HG02610 (cell line): ENCODE measurements around the gene GPRC5A.

Experiments
- ATAC-seq: cut with Tn5 transposase; IDR thresholded peaks from one replicate; pipeline ENCODE4 v1.9.1; 2021; ENCODE audit warnings: mild to moderate bottlenecking, moderate library complexity; ENCODE audit not compliant: unreplicated experiment

GPRC5A gene

DNA sequence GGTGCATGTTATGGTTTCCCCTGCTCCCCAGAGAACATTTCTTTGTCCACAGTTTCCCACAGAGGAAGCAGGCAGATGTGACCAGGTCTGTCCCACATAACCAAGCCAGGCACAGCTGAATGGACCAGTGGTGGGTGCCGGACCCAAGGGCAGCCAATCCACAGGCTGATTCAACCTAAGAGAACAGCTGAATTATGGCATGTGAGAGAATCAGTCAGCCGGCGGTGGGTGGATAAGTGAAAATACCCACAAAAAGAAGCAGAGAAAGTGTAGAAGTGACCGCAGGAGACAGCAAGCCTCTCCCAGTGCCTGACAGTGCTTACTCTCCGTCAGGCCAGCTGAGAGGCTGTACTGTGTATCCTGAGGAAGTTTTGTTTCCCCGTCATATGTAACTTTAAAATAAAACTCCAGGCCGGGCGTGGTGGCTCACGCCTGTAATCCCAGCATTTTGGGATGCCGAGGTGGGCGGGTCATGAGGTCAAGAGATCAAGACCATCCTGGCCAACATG lies 45.7 kb downstream of the GPRC5A start:
- no peak for ATAC-seq

DNA sequence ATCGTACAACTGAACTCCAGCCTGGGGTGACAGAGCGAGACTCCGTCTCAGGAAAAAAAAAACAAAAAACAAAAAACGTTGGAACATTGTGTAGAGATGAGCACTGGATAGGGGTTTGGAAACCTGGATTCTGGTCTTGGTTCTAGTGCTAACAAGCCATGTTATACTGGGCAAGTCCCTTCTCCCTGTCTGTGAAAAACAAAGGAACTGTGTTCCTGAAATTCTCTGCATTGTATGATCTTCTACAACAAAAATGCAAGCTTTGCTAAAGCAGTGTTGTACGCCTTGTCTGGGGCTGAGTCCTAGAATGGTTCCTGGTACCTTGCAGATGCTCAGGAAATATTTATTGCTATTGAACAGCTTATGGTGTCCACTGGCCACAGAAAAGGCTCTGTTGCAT lies 47.2 kb downstream of the GPRC5A start:
- ATAC-seq: no peak

DNA sequence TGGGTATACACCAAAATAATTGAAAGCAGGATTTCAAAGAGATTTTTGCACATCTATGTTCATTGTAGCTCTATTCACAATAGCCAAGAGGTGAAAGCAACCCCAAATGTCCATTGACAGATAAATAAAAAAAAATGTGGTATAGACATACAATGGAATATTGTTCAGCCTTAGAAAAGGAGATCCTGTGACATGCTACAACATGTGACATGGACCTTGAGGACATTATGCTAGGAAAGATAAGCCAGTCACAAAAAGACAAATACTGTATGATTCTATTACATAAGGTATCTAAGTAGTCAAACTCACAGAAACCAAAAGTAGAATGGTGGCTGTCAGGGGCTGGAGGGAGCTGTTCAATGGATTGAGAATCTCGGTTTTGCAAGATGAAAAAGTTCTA lies 48.5 kb downstream of the GPRC5A start:
- ATAC-seq: no peak

DNA sequence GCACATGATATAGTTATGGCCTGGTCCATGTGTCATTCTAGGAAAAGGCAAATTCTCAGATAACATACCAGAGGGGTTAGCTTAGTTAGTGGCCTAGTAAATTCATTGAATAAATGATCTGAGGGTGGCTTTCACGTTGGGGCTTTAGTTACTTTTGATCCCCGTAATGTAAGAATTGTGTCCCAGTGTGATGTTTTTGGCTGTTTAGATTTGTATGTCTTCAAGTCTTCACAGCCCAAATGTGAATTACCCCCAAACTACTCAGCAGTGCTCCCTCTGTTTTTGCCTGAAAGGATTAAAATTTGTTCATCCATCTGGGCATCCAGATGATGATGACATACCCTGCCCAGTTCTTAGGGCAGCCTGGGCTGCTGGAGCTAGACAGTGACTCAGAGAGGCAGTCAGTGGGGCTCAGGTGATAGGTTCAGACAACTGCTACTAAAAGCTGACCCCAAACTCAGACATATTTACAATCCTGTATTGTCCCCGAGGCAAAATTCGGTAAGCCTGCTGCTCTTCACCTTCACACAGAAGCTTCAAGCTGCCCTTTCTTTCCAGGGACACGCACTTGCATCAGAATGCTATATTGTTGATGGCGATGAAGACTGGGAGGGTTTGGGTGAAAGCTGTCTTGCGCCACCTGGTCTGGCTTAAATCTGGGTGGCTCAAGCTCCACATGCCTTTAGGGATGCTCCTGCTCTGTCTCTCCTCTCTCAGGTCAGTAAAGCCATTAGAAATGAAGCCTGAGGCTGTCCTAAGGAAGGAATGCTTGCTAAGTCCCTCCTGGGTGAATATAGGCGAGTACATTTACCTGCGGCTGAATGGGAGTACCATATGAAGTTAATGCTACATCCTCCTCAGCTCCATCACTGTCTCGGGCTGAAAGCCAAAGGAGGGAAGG lies 50.3 kb downstream of the GPRC5A start:
- ATAC-seq: no peak

DNA sequence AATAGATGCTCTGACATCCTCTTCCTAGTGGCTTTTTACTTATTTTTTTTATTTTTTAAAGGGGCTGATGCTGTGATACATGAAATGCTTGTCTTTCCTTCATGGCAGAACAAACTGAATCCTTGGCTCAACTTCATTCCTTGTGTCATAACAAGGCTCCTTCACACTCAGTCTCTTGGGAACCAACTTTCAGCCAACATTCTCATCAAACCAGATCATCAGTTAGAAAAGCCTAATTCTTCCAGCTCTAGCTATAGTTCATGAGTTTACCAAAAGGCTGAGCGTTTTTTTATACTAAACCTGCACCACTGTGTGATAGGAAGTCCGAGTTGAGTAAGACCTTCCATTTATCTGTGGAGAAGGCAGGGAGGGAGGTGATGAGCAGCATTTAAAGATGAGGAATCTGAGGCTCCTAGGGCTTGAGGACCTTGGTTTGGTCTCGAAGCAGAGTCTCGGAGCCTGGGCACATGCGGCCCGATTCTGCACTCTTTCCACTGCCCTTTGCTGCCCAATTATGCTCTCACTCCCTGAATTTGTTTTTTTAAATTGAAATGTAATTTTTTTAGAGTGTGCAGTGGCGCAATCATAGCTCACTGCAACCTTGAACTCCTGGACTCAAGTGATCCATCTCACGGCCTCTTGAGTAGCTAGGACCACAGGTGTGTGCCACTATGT lies 52.4 kb downstream of the GPRC5A start:
- ATAC-seq: no peak

DNA sequence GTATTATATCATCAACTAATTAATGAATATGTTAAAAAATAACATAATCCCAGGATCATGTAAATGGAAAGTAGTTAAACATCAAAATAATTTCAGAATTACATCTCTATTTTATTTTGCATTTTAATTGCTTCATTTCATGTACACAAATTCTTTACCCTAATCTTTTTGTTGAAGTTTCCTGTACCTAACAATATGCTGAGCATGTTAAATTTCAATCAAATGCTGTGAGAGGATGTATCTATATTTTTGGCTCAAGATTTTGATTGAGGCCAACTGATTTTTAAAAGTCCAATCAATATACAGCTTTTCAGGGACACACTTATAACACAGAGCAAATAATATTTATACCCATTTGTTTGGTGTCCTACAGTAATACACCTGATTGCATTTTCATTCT lies 54.2 kb downstream of the GPRC5A start:
- no peak for ATAC-seq

DNA sequence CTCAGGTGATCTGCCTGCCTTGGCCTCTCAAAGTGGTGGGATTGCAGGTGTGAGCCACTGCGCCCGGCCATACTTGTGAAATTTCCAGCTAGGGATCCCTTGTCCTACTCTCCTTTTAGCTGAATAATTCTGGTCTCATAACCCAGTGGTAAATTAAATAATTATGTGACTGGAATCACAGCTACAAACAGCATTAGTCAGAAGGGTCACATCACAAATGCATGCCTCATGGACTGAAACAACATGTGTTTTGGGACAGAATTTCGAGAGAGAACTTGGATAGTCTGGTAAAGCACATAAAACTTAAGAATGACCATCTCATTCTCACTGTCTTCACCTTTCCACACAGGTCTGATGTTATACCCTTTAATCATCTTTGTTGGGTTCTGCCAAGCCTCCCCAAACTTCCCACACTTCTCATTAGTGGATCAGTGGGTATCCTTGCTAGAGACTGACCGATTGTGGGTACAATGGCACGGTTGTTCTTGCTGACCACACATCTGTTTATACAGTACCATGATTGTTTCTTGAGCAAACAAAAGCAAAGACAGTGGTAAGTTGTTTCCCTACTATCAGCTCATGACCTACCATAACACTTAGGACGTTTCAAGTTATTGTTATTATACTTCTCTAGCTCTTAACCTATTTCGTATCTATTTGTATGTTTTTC lies 55.5 kb downstream of the GPRC5A start:
- no peak for ATAC-seq

DNA sequence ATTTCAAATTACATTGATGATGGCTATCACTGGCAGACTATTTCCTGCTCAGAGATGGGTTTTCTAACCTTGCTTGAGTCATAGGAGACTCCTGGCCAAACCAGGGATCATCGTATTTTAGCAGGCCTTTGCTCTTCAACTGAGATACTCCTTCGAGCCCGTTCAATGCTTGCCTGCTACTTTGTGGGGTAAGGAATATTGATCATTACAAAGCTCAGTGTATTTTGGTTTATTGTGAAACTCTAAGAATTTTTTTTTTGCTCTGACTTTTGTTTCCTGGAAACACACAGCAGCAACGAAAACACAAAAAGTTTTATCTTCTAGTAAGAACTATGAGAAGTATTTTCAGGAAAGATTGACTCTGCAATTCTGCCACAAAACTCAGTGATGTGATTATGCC lies 56.5 kb downstream of the GPRC5A start:
- no peak for ATAC-seq

DNA sequence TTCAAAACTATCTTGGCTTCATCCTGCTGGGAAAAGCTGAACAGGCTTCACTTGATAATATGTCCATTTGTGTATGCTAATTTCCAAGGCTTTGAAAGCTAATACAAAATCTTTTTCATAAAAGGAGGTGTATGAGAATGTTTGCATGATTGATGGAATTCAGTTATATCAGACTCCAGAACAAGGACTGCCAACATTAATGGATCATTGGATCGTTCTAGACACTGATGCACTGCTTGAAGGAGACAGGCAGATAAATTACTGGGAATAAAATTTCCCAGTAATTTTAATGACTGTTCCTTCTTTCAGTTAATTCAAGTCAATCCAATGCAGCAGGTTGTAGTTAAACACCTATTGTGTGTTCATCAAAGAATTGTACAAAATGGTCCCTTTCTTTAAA lies 60.1 kb downstream of the GPRC5A start:
- no peak for ATAC-seq

DNA sequence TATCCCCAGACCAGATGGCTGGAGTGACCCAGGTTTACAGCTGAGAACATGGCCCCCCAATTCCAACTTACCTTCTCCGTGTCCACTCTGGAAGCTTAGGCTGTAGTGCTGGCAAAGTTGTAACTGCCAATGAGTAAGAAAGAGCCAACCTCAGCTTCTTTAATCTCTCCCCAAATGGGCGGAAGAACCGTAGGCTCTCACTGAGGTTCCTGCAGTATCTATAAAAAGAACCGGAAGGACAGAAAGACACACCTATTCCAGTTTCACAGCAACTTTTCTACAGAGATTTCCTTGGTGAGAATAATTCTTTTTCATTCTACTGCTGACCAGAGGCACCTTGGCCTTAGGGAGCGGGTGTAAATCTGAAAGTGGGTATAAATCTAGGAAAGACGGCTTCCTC lies 60.7 kb downstream of the GPRC5A start, which contains the start of gene GPRC5D:
Gene GPRC5D, minus strand, starts transcription at position 135 of the 400 bp plus-strand sequence. CDS start 1,786 bp downstream, outside the sequence.
- no peak for ATAC-seq

DNA sequence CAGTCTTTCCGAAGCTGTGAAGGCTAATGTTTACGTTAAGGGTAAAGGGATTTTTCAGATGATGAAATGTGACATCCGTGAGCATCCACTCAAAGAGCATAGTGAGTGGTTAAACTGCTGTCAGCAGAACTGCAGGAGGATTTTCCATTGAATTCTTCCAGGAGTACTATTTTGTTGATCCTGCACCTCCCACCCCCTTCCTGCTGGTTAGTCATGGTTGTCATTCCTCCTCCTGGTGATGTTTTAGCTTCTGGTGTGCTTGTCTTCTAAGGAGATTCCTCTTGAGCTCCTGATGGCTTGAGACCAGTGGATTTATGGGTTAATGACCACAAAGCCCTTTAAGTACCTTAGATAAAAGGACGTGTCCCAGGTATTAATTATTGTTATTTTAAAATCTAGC lies 63.0 kb downstream of the GPRC5A start:
- no peak for ATAC-seq

DNA sequence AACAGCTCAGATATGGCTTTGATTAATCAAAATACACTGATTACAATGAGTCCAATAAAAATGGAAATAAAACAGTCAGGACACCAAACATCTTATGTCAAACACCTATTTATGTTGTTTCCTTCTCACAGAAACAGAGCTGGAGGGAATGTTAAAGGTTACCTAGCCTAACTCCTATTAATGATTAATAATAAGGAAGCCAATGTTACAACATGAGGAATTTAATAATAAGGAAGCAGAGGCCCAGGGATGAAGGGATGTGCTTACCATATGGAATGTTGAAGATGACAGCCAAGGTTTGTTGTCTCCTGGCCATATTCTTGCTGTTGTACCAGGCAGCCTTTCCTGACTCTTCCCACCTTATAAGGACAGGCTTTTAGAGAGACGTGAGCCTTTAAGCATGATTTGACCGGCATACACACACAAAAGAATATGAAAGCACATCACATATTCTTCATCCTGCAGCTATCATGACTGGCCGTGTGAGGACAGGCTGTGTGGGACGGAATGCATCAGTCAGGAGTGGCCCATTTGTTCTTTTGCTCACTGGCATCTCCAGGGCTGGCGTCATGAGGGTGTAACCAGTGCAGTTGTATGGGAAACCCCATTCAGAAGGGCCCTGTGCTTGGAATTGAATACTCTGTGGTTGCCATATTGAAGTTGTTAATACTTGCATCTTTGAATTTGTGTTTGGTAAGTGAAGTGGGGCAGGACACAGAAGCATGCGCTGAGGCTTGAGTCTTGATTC lies 63.7 kb downstream of the GPRC5A start:
- ATAC-seq: no peak

DNA sequence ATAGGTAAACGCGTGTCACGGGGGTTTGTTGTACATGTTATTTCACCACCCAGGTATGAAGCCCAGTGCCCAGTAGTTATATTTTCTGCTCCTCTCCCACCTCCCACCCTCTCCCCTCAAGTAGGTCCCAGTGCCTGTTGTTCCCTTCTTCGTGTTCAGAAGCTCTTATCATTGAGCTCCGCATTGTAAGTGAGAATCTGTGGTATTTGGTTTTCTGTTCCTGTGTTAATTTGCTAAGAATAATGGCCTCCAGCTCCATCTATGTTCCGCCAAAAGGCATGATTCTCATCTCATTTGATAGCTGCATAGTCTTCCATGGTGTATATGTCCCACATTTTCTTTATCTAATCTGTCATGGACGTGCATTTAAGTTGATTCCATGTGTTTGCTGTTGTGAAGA lies 67.5 kb downstream of the GPRC5A start:
- no peak for ATAC-seq

DNA sequence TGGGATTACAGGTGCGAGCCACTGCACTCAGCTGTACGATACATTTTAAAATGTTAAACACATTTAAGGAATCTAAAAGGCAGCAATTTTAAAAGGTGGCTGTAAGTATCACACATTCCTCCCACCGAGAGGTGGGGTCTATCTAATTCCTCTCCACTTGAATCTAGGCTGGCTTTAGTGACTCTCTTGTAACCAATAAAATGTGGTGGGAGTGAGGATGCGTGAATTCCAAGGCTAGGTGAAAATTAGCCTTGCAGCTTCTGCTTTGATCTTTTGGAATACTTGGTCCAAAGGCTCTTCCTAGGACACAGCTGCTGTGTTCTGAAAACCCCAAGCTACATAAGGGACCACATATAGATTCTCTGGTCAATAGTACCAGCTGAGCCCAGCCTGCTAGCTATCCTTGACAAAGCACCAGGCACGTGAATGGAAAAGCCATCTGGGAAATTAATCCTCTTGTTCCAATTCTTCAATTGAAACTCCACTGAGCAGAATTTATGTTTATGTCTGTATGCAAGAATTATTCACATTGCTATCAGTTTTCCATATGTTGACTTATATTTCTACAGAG lies 69.4 kb downstream of the GPRC5A start:
- ATAC-seq: no peak

DNA sequence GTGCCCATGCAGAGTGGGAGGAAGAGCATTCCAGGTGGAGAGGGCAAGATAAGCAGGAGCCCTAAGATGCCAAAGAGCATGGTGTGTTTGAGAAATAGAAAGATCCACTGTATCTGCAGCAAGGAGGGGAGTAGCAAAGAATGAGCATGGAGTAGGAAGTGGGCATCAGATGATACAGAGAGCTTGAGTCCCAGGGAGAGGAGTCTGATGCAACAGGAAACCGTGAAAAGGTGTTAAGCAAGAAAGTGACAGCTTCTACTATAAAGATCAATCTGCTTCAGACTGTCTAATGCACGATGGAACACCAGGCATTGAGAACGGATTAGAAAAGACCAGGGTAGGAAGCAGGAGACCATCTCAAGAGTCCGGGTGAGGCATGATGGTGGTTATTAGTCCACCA lies 72.9 kb downstream of the GPRC5A start:
- no peak for ATAC-seq

DNA sequence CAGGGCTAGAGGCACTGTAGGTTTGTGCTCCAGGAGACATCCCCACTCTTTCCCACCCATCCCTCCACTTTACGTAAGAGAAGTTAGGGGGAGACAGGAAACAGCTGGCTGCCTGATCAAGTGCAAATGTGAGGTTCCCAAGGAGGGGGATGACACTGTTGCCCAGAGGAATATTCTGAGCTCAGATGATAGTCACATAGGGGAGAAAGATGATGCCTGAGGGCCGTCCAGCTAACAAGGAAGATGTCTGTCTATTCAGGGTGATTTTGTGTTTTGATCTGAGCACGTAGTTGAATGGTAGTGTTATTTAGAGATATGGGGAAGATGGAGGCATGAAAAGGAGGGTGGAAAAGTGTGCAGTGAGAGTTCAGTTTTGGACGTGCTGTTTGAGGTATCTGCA lies 74.5 kb downstream of the GPRC5A start:
- no peak for ATAC-seq
